ENCODE measurements around the gene SFT2D2.

SFT2D2 gene

DNA sequence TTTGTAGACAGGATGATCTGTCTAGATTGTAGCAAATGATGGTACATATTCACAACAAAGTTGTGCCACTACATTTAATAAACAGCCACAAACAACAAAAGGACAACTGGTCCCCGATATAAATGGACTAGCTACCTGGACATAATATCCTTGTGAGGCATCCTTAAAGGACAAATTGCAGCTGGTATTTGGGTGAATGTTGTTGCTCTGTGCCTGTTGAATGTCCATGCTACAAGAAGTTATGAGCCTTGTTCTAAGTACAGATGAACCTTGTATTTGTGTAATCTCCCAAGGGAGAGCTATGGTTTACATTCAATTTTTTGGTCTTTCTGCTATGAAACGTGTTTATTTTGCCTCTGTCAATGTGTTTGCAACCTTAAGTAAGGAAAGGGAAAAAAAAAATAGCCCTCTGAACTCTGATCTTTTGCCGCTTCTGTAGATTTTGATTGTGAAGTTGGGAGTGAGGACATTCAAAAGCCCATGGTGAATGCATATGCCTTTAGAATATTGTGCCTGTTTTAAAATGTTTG, 26.5 kb downstream of the SFT2D2 start:
- TF ChIP-seq, protein P1, sequence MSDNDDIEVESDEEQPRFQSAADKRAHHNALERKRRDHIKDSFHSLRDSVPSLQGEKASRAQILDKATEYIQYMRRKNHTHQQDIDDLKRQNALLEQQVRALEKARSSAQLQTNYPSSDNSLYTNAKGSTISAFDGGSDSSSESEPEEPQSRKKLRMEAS (IDR thresholded peaks at IDR 0.05; ENCODE audit: low read depth, low read length) = no peak
- TF ChIP-seq MYC (IDR thresholded peaks at IDR 0.05; ENCODE audit: low read depth, low read length) (no peak), POLR2A (IDR thresholded peaks at IDR 0.05; ENCODE audit: extremely low read depth, insufficient read length) (no peak)
- DNase-seq (ENCODE audit: low read depth) = no peak
- H3K4me3 ChIP-seq (ENCODE audit: low read depth, low read length) = no peak overlapping the region

- no peak for TF ChIP-seq POLR2A (IDR thresholded peaks at IDR 0.05; ENCODE audit: extremely low read depth, insufficient read length)
- no peak for TF ChIP-seq MYC (IDR thresholded peaks at IDR 0.05; ENCODE audit: low read depth, low read length)
- TF ChIP-seq CTCF (IDR thresholded peaks at IDR 0.05; ENCODE audit: low read depth, low read length) = no peak
- TF ChIP-seq, protein P1 (IDR thresholded peaks at IDR 0.05; ENCODE audit: low read depth, low read length) = no peak
- no peak overlapping the region for H3K4me3 ChIP-seq (ENCODE audit: low read depth, low read length)
- DNase-seq (ENCODE audit: low read depth) = no peak
Measured at GRCh38 chr1:168256164-168256563, 30.4 kb downstream of the SFT2D2 start.

GRCh38 chr1:168257397-168257796, 31.6 kb downstream of the SFT2D2 start:
- H3K4me3 ChIP-seq (ENCODE audit: low read depth, low read length) = no peak overlapping the region
- TF ChIP-seq MYC (IDR thresholded peaks at IDR 0.05; ENCODE audit: low read depth, low read length) = no peak
- TF ChIP-seq POLR2A (IDR thresholded peaks at IDR 0.05; ENCODE audit: extremely low read depth, insufficient read length) = no peak
- no peak for TF ChIP-seq CTCF (IDR thresholded peaks at IDR 0.05; ENCODE audit: low read depth, low read length)
- TF ChIP-seq, protein P1 (IDR thresholded peaks at IDR 0.05; ENCODE audit: low read depth, low read length) = no peak
- DNase-seq (ENCODE audit: low read depth) = no peak

DNA sequence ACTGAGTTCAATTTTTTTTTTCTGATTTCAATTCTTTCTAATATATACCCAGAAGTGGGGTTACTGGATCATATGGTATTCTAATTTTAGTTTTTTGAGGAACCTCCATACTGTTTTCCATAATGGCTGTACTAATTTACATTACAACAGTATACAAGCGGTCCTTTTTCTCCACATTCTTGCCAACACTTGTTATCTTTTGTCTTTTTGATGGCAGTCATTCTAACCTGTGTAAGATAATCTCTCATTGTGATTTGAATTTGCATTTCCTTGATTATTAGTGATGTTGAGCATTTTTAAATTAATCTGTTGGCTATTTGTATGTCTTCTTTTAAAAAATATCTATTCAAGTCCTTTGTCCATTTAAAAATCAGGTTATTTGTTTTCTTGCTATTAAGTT, 33.8 kb downstream of the SFT2D2 start:
- no peak for DNase-seq (ENCODE audit: low read depth)
- TF ChIP-seq, protein P1 (IDR thresholded peaks at IDR 0.05; ENCODE audit: low read depth, low read length) = no peak
- no peak for TF ChIP-seq CTCF (IDR thresholded peaks at IDR 0.05; ENCODE audit: low read depth, low read length)
- TF ChIP-seq MYC (IDR thresholded peaks at IDR 0.05; ENCODE audit: low read depth, low read length) = no peak
- no peak for TF ChIP-seq POLR2A (IDR thresholded peaks at IDR 0.05; ENCODE audit: extremely low read depth, insufficient read length)
- no peak overlapping the region for H3K4me3 ChIP-seq (ENCODE audit: low read depth, low read length)

DNA sequence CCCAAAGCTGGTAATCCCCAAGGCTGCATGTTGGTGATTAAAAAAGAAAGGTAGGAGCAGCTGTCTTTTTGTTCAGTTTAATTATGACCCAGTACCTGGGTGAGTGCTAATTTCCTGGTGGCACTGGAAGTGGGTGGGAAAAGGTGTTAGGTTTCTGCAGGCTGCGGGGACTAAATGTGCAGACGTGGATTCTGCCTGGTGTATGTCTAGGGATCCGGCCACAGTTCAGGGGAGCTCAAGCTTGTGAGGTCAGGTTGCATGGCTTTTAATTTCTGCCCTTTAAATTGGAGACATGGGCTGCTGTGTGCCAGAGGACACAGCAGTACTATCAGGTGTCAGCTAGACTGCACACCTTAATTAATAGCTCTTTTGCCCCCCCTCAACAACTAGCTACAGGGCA, 34.6 kb downstream of the SFT2D2 start:
- DNase-seq (ENCODE audit: low read depth) = no peak
- no peak overlapping the region for H3K4me3 ChIP-seq (ENCODE audit: low read depth, low read length)
- TF ChIP-seq POLR2A (IDR thresholded peaks at IDR 0.05; ENCODE audit: extremely low read depth, insufficient read length) (no peak), CTCF (IDR thresholded peaks at IDR 0.05; ENCODE audit: low read depth, low read length) (no peak), MYC (IDR thresholded peaks at IDR 0.05; ENCODE audit: low read depth, low read length) (no peak)
- TF ChIP-seq, protein P1 (IDR thresholded peaks at IDR 0.05; ENCODE audit: low read depth, low read length) = no peak

DNA sequence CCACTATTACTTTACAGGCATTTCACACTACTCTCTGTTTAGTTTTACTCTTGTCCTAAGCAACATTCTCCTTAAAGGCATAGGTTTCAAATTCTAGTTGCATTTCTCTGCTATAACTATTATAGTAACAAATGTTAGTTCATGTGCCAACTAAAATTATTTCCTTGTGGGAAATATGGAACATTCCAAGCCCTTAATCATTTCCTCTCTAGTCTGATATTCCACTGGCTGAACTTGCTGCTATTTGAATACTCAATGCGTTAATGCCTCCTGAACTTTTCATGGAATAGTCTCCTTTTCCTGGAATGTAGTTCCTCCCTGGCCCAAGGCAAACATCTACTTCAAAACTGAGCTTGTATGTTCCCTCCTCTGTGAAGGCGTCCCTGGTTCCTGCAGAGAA, 35.6 kb downstream of the SFT2D2 start:
- no peak for DNase-seq (ENCODE audit: low read depth)
- H3K4me3 ChIP-seq (ENCODE audit: low read depth, low read length) = no peak overlapping the region
- no peak for TF ChIP-seq MYC (IDR thresholded peaks at IDR 0.05; ENCODE audit: low read depth, low read length)
- TF ChIP-seq, protein P1 (IDR thresholded peaks at IDR 0.05; ENCODE audit: low read depth, low read length) = no peak

Data from NB4 (cell line).